GM12864 (cell line): ENCODE data around the gene PIK3R2.

Experiments used
- DNase-seq: peaks from one replicate; pipeline ENCODE4 v3.0.0-alpha.2; 2011; ENCODE audit warnings: low read depth
- H3K4me3 ChIP-seq: 2 replicates; pipeline ENCODE4 v1.5.1; 2011; ENCODE audit warnings: mild to moderate bottlenecking, low read depth, low read length, control low read depth
- TF ChIP-seq, protein P1 (sequence below): IDR thresholded peaks from 2 replicates; pipeline ENCODE4 v1.5.1; 2011; ENCODE audit warnings: low read depth, mild to moderate bottlenecking, moderate library complexity, low read length, control low read depth, inconsistent platforms; ENCODE audit errors: missing control alignments

PIK3R2 gene

DNA sequence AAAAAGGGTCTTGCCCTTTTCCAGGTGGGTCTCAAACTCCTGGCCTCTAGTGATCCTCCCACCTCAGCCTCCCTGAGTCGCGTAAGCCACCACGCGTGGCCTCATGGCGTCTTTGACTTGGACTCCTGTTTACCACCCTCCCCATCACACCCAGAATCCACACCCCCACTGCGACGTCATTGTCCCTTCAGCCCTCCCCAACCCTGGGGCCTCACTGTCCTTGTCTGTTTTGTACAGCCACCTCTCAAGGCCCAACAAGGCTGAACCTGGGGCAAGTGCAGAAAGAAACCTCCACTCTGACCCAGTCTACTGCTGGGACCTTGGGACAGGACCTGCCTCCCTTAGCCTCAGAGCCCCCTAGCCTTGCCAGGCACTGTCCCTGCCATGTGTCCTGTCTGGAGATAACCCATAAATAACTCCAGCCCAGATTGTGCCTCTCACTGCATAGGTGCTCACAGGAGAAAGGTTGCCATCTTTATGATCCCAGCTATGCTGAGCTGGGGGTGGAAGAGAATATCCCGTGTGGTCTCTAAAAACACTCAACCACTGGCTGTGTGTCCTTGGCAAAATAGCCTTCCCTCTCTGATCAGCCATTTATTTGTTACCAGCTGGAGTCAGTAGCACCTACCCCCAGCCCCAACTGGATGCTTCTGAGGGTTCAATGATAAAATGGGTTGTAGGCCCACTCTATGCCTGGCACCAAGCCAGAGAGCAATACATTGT is 18.8 kb downstream of the PIK3R2 start:
- TF ChIP-seq, protein P1, sequence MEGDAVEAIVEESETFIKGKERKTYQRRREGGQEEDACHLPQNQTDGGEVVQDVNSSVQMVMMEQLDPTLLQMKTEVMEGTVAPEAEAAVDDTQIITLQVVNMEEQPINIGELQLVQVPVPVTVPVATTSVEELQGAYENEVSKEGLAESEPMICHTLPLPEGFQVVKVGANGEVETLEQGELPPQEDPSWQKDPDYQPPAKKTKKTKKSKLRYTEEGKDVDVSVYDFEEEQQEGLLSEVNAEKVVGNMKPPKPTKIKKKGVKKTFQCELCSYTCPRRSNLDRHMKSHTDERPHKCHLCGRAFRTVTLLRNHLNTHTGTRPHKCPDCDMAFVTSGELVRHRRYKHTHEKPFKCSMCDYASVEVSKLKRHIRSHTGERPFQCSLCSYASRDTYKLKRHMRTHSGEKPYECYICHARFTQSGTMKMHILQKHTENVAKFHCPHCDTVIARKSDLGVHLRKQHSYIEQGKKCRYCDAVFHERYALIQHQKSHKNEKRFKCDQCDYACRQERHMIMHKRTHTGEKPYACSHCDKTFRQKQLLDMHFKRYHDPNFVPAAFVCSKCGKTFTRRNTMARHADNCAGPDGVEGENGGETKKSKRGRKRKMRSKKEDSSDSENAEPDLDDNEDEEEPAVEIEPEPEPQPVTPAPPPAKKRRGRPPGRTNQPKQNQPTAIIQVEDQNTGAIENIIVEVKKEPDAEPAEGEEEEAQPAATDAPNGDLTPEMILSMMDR: no peak
- no peak for DNase-seq
- H3K4me3 ChIP-seq: no peak overlapping the region

DNA sequence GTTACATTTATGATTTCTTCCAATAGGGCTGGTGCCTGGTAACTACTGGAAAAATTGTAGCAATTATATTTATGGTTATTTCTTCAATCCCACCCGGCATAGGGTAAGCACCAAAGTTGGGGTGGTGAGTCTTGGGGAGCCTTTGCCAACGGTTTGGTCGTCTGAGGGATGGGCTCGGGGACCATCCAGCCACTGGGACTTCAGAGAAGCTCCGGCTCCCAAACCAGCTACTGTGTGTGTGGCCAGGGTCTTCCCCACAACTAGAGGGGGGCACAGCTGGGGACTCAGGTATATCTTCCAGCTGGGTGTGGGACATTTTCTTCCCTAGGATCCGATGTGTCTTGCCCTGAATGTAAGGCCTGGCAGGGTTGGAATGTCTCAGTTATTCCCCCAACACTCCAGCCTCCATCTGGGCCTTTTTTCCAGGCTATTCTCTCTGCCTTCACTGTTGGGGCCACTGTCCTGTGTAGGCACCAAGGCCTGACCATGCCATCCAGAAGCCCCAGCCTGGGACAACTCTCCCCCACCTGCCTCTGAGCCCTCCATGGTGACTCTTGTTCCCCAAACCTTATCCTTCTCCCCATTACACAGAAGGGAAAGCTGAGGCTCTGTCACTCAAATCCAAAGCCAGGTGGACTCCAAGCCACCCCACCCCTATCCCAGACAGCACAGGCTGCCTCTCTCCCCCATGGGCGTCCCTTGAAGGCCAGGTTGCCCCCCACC is 19.5 kb downstream of the PIK3R2 start:
- TF ChIP-seq, protein P1: no peak
- H3K4me3 ChIP-seq: no peak overlapping the region
- DNase-seq: no peak

DNA sequence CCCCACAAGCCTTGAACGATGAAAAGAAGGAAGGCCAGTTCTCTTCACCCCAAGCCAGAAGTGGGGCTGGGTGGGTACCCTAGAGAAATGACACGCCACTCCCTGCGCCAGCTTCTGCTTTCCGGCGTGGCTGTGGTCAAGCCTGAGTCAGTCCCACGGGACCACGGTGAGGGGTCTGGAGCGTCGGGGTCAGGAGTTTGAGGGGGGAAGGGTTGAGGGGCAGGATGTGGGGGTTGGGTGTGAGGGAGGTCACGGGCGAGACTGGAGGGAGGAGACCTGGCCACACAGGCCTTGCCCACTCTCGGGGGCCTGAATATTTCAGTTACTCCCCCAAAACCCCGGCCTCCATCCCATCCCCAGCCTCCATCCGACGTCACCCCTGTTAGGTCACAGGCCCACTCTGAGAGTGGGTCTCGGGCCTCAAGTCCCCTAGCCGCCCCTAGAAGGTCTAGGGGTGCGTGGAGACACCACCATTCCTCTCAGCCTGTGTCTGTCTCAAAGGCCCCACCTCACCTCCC is 20.1 kb downstream of the PIK3R2 start:
- TF ChIP-seq, protein P1: no peak
- peak overlapping the region; percentile 89; the same call in 1 of the 2 replicates for H3K4me3 ChIP-seq
- no peak for DNase-seq

DNA sequence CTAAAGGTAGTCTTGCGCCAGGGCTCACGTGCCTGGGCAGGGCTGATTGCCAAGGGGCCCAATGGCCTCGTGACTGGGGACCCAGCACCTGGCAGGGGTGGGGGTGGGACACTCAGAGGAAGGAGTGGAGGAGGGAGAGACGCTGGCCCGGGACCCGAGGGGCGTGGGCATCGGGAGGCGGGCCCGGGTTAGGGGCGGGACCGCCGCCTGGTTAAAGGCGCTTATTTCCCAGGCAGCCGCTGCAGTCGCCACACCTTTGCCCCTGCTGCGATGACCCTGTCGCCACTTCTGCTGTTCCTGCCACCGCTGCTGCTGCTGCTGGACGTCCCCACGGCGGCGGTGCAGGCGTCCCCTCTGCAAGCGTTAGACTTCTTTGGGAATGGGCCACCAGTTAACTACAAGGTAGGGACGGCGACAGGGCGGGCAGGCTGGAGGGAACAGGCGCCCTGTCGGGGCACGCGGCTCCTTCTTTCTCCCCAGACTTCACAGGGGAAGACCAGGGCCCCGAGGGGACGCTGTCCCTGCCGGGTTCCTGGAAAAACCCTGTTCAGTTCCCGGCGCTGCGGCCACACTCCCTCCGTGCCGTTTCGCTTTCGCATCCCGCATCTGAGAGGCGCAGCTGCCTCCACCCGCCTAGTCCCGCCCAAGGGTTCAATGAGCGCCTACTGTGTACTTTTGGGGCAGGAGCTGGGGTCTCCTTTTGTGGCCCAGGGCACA is 20.8 kb downstream of the PIK3R2 start, which contains the start of gene IFI30:
Gene IFI30 (plus strand): TSS at position 242 of the 717 bp plus-strand sequence. CDS start 29 bp downstream, at position 271.
- peak within 1 kb of the TSS; percentile 89 for H3K4me3 ChIP-seq
- TF ChIP-seq, protein P1: no peak
- DNase-seq: peak; percentile 66

DNA sequence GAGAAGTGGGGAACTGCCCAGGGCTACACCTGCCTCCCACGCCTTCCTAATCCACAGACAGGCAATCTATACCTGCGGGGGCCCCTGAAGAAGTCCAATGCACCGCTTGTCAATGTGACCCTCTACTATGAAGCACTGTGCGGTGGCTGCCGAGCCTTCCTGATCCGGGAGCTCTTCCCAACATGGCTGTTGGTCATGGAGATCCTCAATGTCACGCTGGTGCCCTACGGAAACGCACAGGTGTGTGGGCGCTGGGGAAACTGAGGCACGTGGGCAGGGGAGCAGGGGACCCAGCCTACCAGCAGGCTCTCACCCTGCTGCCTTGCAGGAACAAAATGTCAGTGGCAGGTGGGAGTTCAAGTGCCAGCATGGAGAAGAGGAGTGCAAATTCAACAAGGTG is 22.0 kb downstream of the PIK3R2 start:
- DNase-seq: no peak
- TF ChIP-seq, protein P1: no peak
- peak overlapping the region; percentile 89 for H3K4me3 ChIP-seq

DNA sequence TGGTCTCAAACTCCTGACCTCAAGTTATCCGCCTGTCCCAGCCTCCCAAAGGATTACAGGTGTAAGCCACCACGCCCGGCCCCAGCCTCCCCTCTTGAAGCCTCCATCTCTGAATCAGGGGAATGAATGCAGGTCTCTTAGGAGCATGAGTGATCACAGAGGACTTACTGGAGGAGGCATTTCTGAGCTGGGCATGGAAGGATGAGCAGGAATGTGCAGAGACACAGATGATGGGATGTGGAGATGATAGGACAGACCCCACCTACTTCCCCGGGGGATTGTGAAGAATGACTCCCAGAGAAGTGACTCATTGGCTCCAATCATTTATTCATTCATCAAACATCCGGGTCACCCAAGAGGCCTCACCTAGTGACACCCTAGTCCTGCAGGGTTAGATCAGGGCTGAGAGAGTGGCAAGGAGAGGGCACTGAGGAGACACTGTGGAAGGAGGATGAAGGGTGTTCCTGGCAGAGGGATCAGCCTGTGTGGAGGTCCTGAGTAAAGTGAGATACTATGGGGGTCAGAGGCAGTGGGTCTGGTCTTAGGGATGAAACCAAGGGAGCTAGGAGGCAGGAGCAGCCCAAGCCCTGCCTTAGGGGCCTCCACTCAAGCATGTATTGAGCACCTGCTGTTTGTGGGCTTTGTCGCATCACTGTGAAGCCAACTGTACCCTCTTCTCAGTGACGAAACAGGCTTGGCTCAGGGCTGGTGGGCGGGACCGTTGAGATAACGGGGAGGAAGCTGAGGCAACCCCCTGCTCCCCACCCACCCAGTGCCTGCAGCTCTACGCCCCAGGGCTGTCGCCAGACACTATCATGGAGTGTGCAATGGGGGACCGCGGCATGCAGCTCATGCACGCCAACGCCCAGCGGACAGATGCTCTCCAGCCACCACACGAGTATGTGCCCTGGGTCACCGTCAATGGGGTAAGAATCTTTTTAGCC is 23.7 kb downstream of the PIK3R2 start:
- DNase-seq: no peak
- H3K4me3 ChIP-seq: no peak overlapping the region
- TF ChIP-seq, protein P1: no peak
